ENCODE results near the gene ZNF367. TPM values are rescaled to one million over a fixed set of nuclear protein-coding genes. Genes with fewer than 3 reads are reported as not detected.

Gene ZNF367
- total RNA-seq, 1 donor from 2014 or later: 4.4 TPM

DNA sequence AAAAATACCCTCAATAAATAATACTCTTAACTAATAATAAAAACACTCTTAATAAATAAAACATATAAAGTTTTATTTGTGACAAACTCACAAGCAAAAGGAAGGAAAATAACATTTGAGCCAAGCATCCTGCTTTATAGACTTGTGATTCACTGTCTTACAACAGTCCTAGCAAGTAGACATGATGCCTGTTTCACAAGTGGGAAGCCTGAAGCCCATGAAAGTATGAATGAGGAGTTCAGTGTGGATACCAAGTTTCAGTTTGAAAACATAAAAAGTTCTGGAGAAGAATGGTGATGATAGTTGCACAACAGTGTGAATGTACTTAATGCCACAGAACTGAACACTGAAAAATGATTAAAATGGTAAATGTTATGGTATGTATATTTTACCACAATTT lies 42.7 kb upstream of the ZNF367 start:
- Mint-ChIP-seq H3K4me1 (peaks cover 6% of the 10 kb centered on the region), H3K9me3 (no peaks in the 10 kb centered on the region), H3K36me3 (peaks cover 19% of the 10 kb centered on the region), H3K27me3 (ENCODE audit: low read depth) (no peaks in the 10 kb centered on the region), H3K27ac (no peak overlapping the region), H3K4me3 (no peak overlapping the region)
- DNase-seq (ENCODE audit: low spot score in 2 of 2, unreplicated experiment in 2 of 2): no peak
- TF ChIP-seq, protein P1, sequence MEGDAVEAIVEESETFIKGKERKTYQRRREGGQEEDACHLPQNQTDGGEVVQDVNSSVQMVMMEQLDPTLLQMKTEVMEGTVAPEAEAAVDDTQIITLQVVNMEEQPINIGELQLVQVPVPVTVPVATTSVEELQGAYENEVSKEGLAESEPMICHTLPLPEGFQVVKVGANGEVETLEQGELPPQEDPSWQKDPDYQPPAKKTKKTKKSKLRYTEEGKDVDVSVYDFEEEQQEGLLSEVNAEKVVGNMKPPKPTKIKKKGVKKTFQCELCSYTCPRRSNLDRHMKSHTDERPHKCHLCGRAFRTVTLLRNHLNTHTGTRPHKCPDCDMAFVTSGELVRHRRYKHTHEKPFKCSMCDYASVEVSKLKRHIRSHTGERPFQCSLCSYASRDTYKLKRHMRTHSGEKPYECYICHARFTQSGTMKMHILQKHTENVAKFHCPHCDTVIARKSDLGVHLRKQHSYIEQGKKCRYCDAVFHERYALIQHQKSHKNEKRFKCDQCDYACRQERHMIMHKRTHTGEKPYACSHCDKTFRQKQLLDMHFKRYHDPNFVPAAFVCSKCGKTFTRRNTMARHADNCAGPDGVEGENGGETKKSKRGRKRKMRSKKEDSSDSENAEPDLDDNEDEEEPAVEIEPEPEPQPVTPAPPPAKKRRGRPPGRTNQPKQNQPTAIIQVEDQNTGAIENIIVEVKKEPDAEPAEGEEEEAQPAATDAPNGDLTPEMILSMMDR (IDR thresholded peaks at IDR 0.05; ENCODE audit: unreplicated experiment): no peak

DNA sequence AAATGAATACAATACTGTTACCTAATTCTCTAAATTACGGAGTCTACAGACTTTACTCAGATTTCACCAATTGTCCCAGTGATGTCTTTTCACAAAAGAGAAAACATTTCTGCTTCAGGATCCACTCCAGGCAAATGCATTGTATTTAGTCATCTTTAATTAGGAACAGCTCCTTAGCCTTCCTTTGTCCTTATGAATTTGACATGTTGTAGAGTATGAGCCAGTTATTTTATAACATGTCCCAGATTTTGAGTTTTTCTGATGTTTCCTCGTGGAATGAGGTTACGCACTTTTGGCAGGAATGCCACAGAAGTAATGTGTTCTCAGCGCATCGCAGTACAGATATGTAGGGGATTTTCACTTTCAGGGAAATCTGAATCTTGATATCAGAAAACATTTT lies 42.3 kb upstream of the ZNF367 start:
- Mint-ChIP-seq H3K4me1 (peaks cover 6% of the 10 kb centered on the region), H3K9me3 (no peaks in the 10 kb centered on the region), H3K27me3 (ENCODE audit: low read depth) (no peaks in the 10 kb centered on the region), H3K27ac (no peak overlapping the region), H3K4me3 (no peak overlapping the region), H3K36me3 (peaks cover 14% of the 10 kb centered on the region)
- TF ChIP-seq, protein P1 (IDR thresholded peaks at IDR 0.05; ENCODE audit: unreplicated experiment): no peak
- no peak for DNase-seq (ENCODE audit: low spot score in 2 of 2, unreplicated experiment in 2 of 2)

DNA sequence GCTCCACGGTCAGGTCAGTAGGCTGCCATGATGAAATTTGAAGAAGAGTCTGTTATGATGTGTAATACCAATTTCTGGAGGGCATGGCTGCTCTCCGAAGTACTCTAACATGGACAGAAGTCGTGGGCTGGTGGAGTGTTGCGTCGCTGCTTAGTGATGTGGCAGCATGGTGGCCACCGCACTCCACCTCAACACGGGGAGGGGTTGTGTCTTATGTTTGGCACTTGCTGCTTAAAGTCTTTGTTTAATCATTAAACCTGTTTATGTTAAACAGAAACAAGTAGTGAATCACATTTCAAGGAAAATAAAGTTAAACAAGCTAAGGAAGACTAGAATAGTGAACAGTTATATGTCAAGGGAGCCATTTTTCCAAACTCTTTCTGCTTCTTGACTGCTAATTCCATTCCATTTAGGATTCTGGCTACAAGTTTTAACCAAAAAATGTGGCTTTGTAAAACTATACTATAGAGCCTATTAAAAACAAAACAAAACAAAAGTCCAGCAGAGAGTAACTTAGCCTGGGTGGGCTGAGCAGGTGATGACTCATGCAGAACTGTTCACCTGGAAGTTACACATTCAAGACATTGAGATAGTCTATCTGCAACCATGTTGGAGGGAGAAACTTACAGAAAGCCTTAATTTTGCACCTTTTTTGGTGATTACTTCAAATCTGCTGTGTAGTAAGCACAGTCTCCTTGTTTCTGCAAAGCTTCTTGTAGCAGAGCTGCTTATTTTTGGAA lies 41.3 kb upstream of the ZNF367 start:
- TF ChIP-seq, protein P1 (IDR thresholded peaks at IDR 0.05; ENCODE audit: unreplicated experiment): no peak
- no peaks in the 10 kb centered on the region for H3K27me3 Mint-ChIP-seq (ENCODE audit: low read depth)
- peaks cover 6% of the 10 kb centered on the region for H3K4me1 Mint-ChIP-seq
- DNase-seq (ENCODE audit: low spot score in 2 of 2, unreplicated experiment in 2 of 2): no peak
- H3K36me3 Mint-ChIP-seq: peaks cover 12% of the 10 kb centered on the region
- H3K4me3 Mint-ChIP-seq: no peak overlapping the region
- no peak overlapping the region for H3K27ac Mint-ChIP-seq
- H3K9me3 Mint-ChIP-seq: no peaks in the 10 kb centered on the region

DNA sequence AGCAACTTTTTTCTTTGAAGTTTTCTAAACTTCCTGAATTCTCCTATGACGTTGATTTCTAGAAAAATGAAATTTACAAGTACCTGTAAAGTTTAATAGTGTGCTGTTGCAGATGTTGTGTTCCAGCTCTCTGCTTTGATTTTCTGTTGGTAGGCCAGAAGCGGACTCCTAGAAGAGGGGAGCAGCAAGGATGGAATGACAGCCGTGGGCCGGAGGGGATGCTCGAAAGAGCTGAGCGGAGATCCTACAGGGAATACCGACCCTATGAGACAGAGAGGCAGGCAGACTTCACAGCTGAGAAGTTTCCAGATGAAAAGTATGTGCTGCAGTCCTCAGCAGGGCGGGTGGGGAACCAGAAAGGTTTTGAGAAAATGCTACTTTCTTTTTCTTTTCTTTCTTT lies 40.1 kb upstream of the ZNF367 start:
- no peak for DNase-seq (ENCODE audit: low spot score in 2 of 2, unreplicated experiment in 2 of 2)
- no peak overlapping the region for H3K27ac Mint-ChIP-seq
- no peaks in the 10 kb centered on the region for H3K9me3 Mint-ChIP-seq
- H3K36me3 Mint-ChIP-seq: peaks cover 12% of the 10 kb centered on the region
- no peaks in the 10 kb centered on the region for H3K27me3 Mint-ChIP-seq (ENCODE audit: low read depth)
- peaks cover 11% of the 10 kb centered on the region for H3K4me1 Mint-ChIP-seq
- H3K4me3 Mint-ChIP-seq: no peak overlapping the region
- TF ChIP-seq, protein P1 (IDR thresholded peaks at IDR 0.05; ENCODE audit: unreplicated experiment): no peak

DNA sequence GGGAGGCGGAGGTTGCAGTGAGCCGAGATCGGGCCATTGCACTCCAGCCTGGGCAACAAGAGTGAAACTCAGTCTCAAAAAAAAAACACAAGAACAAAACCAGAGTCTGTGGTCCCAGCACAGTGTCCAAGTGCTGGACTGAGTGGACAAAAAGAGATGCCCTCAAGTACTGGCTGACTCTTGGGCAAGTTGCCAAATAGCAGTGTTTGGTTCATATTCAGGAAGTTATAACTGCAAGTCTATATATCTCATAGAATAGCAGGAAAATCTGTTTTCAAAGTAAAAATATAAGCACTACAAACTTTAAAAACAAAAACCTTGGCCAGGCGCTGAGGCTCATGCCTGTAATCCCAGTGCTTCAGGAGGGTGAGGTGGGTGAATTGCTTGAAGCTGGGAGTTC lies 39.1 kb upstream of the ZNF367 start:
- Mint-ChIP-seq H3K27me3 (ENCODE audit: low read depth) (no peaks in the 10 kb centered on the region), H3K4me1 (peaks cover 15% of the 10 kb centered on the region), H3K9me3 (no peaks in the 10 kb centered on the region), H3K27ac (peak overlapping the region; percentile 50), H3K4me3 (no peak overlapping the region), H3K36me3 (peaks cover 12% of the 10 kb centered on the region)
- TF ChIP-seq, protein P1 (IDR thresholded peaks at IDR 0.05; ENCODE audit: unreplicated experiment): no peak
- DNase-seq (ENCODE audit: low spot score in 2 of 2, unreplicated experiment in 2 of 2): no peak
